ENCODE results near the gene RPS15A. TPM values are rescaled to one million over a fixed set of nuclear protein-coding genes. Genes with fewer than 3 reads are reported as not detected.
A peak's percentile ranks its signal among the peaks of the same experiment; 100 is the strongest.
"Not testable (repeated sequence)": the region's sequence is repeated elsewhere in the genome, so short reads cannot be mapped to it uniquely, and the experiment has no call there.

RPS15A gene
- total and polyA plus RNA-seq, 5 donors from 2014 or later: 2,539 to 4,681 (median 3,567) TPM

DNA sequence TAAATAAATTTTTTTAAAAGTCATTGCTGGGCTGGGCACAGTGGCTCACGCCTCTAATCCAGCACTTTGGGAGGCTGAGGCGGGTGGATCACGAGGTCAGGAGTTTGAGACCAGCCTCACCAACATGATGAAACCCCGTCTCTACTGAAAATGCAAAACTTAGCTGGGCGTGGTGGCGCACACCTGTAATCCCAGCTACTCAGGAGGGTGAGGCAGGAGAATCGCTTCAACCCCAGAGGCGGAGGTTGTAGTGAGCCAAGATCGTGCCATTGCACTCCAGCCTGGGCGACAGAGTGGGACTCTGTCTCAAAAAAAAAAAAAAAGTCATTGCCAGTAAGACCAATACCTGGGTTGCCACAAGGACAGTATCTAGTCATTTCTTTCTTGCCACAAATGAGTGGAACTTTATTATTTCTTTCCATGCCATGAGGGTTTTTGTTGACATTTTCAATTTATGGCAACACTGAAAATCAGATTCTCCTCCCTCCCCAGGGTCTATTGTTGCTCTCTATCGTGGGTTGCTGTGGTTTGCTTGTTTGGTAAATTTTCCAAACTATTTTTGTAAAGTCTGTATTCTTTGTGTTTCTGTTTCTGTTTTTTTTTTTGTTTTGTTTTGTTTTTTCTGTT is 19.7 kb downstream of the RPS15A start:
- H3K4me1 ChIP-seq (ENCODE audit: control insufficient read depth, insufficient read depth, low read length, poor library complexity, severe bottlenecking); H3K36me3 Mint-ChIP-seq; H3K9me3 ChIP-seq (ENCODE audit: control insufficient read depth in 2 of 2, low read length in 2 of 2); H3K9me3 Mint-ChIP-seq; ATAC-seq (ENCODE audit: low read depth in 2 of 2); H3K27me3 Mint-ChIP-seq; DNase-seq; H3K4me3 ChIP-seq (ENCODE audit: low read depth, low read length); H3K4me3 Mint-ChIP-seq; H3K36me3 ChIP-seq (ENCODE audit: control insufficient read depth, insufficient read depth, low read length); H3K27me3 ChIP-seq (ENCODE audit: control insufficient read depth, insufficient read depth, low read length); H3K27ac ChIP-seq (ENCODE audit: insufficient read depth, low read length, poor library complexity, severe bottlenecking): not testable (repeated sequence)
- Mint-ChIP-seq H3K4me1 (peaks cover 0 to 14% (median 1%) of the 10 kb centered on the region in 4 donors), H3K27ac (peak overlapping the region in 1 of 3 donors; percentile 94)

- not testable (repeated sequence) for H3K27me3 Mint-ChIP-seq; H3K9me3 ChIP-seq (ENCODE audit: control insufficient read depth in 2 of 2, low read length in 2 of 2); H3K9me3 Mint-ChIP-seq; H3K4me1 ChIP-seq (ENCODE audit: control insufficient read depth, insufficient read depth, low read length, poor library complexity, severe bottlenecking); H3K4me3 ChIP-seq (ENCODE audit: low read depth, low read length); H3K27ac ChIP-seq (ENCODE audit: insufficient read depth, low read length, poor library complexity, severe bottlenecking); H3K36me3 ChIP-seq (ENCODE audit: control insufficient read depth, insufficient read depth, low read length); H3K36me3 Mint-ChIP-seq; H3K27me3 ChIP-seq (ENCODE audit: control insufficient read depth, insufficient read depth, low read length)
- H3K4me1 Mint-ChIP-seq: peaks cover 0 to 14% (median 1%) of the 10 kb centered on the region in 4 donors
- peak; percentile 74 to 86 for ATAC-seq (ENCODE audit: low read depth in 2 of 2)
- peak overlapping the region in 2 of 4 donors; percentile 8 to 54 for H3K4me3 Mint-ChIP-seq
- peak in 2 of 3 donors; percentile 55 to 61 for DNase-seq
- H3K27ac Mint-ChIP-seq: peak overlapping the region in 1 of 3 donors; percentile 52
These were observed 22.9 kb downstream of the RPS15A start for GRCh38 chr16:18767217-18767616.

DNA sequence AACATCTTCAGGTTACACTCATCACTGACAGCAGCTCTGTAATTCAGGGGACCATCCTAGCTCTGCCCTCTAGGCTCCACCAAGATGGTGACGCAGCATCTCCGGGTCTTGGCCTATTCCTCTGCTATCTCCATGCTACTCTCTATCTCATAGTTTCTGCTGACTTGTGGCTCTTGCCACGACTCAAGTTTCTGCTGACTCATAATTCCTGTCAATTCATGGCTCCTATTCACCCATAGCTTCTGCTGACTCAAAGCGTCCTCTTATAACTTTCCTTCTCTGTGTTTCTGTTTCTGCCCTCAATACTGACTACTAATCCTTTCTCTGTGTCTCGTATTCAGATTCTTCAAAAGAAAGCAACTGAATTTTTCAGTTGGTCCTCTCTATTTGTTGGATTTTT is 27.4 kb downstream of the RPS15A start:
- H3K9me3 Mint-ChIP-seq; H3K4me1 ChIP-seq (ENCODE audit: control insufficient read depth, insufficient read depth, low read length, poor library complexity, severe bottlenecking); H3K27me3 ChIP-seq (ENCODE audit: control insufficient read depth, insufficient read depth, low read length); H3K27me3 Mint-ChIP-seq; H3K9me3 ChIP-seq (ENCODE audit: control insufficient read depth in 2 of 2, low read length in 2 of 2); H3K27ac Mint-ChIP-seq; H3K36me3 Mint-ChIP-seq; H3K4me3 ChIP-seq (ENCODE audit: low read depth, low read length); H3K4me1 Mint-ChIP-seq; DNase-seq; H3K27ac ChIP-seq (ENCODE audit: insufficient read depth, low read length, poor library complexity, severe bottlenecking); H3K36me3 ChIP-seq (ENCODE audit: control insufficient read depth, insufficient read depth, low read length); H3K4me3 Mint-ChIP-seq; ATAC-seq (ENCODE audit: low read depth in 2 of 2): not testable (repeated sequence)

DNA sequence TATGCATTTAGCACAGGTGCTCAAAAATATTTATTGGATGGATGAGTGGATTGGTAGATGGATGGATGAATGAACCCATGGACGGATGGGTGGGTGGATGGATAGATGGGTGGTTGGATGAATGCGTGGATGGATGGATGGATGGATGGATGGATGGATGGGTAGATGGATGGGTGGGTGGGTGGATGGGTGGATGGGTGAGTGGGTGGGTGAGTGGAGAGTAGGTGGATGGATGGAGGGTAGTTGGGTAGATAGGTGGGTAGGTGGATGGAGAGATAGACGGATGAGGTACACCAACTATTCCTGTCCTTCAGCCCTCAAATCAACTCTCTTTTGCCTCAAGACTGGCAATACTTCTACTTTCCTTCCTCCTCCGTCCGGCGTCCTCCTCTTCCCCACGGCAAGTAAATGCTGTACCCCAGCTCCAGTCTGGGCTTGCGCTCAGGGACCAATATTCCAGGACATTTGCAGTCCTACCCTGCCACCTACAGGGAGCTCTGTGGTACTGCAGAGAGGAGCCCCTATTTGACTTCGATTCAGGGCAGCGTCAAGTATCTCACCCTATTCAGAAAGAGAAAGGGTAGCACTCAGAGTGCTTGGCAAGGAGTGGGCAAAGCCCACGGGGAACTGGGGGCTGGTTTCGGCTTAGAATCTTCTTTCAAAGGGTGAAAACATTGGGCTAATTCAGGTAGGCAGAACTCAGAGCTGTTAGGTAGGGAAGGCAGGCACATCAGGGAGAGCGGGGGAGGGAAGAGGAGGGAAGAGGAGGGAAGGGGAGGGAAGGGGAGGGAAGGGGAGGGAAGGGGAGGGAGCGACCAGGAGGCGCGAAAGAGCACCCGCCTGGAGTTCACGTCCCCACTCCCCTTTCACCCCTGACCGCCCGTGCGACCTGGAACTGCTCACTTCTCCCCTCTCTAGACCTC is 30.3 kb downstream of the RPS15A start:
- not testable (repeated sequence) for H3K36me3 ChIP-seq (ENCODE audit: control insufficient read depth, insufficient read depth, low read length); H3K4me3 ChIP-seq (ENCODE audit: low read depth, low read length); H3K27ac ChIP-seq (ENCODE audit: insufficient read depth, low read length, poor library complexity, severe bottlenecking); H3K4me3 Mint-ChIP-seq; H3K36me3 Mint-ChIP-seq; H3K9me3 ChIP-seq (ENCODE audit: control insufficient read depth in 2 of 2, low read length in 2 of 2); H3K27me3 ChIP-seq (ENCODE audit: control insufficient read depth, insufficient read depth, low read length); H3K9me3 Mint-ChIP-seq; H3K4me1 ChIP-seq (ENCODE audit: control insufficient read depth, insufficient read depth, low read length, poor library complexity, severe bottlenecking); H3K27me3 Mint-ChIP-seq
- H3K4me1 Mint-ChIP-seq: peaks cover 0 to 15% (median 10%) of the 10 kb centered on the region in 4 donors
- ATAC-seq (ENCODE audit: low read depth in 2 of 2) (peak; percentile 82 to 83), DNase-seq (peak; percentile 23 to 61 (median 30))
- H3K27ac Mint-ChIP-seq: peak overlapping the region in 1 of 3 donors; percentile 60

DNA sequence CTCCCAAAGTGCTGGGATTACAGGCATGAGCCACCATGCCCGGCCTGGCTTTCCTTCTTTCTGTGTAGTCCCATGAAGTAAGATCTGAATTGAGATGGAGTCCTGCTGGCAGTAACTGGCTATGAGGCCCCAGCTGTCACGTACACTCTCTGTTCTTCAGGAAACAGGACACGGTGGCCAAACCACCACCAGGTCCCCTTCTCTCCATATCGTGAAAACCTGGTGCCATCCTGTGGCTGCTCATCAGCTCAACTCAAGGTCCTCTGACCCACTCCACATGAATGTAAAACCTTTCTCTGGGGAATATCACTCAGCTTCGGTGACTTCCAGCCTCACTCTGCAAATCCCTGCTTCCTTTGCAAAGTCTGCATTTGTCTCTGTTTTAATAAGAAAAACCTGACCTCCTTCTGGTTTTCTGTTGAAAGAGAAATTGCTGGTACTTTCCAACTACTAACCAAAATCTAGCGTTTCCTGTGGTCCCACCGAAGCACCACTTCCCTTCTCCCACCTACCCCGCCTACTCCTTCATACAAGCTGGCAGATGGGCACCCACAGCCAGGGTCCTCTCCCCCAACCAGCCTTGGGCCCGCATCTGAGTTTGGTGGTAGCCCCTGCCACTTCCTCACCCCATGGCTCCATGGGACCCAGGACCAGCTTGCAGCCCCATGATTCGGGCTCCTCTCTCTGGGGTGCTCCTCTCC is 32.0 kb downstream of the RPS15A start:
- H3K9me3 Mint-ChIP-seq; ATAC-seq (ENCODE audit: low read depth in 2 of 2); H3K4me3 Mint-ChIP-seq; H3K36me3 ChIP-seq (ENCODE audit: control insufficient read depth, insufficient read depth, low read length); DNase-seq; H3K27me3 Mint-ChIP-seq; H3K9me3 ChIP-seq (ENCODE audit: control insufficient read depth in 2 of 2, low read length in 2 of 2); H3K4me1 ChIP-seq (ENCODE audit: control insufficient read depth, insufficient read depth, low read length, poor library complexity, severe bottlenecking); H3K4me3 ChIP-seq (ENCODE audit: low read depth, low read length); H3K36me3 Mint-ChIP-seq; H3K27ac Mint-ChIP-seq; H3K27ac ChIP-seq (ENCODE audit: insufficient read depth, low read length, poor library complexity, severe bottlenecking); H3K27me3 ChIP-seq (ENCODE audit: control insufficient read depth, insufficient read depth, low read length): not testable (repeated sequence)
- peaks cover 0 to 15% (median 10%) of the 10 kb centered on the region in 4 donors for H3K4me1 Mint-ChIP-seq

GRCh38 chr16:18756639-18757038 is 33.5 kb downstream of the RPS15A start:
- not testable (repeated sequence) for H3K9me3 Mint-ChIP-seq; H3K27me3 ChIP-seq (ENCODE audit: control insufficient read depth, insufficient read depth, low read length); H3K36me3 ChIP-seq (ENCODE audit: control insufficient read depth, insufficient read depth, low read length); H3K4me3 ChIP-seq (ENCODE audit: low read depth, low read length); ATAC-seq (ENCODE audit: low read depth in 2 of 2); H3K36me3 Mint-ChIP-seq; H3K9me3 ChIP-seq (ENCODE audit: control insufficient read depth in 2 of 2, low read length in 2 of 2); H3K27ac ChIP-seq (ENCODE audit: insufficient read depth, low read length, poor library complexity, severe bottlenecking); H3K27me3 Mint-ChIP-seq; H3K4me1 ChIP-seq (ENCODE audit: control insufficient read depth, insufficient read depth, low read length, poor library complexity, severe bottlenecking)
- Mint-ChIP-seq H3K4me3 (peak overlapping the region in 1 of 4 donors; percentile 65), H3K4me1 (peaks cover 0 to 15% (median 10%) of the 10 kb centered on the region in 4 donors), H3K27ac (peak overlapping the region in 2 of 3 donors; percentile 11 to 90)
- peak in 1 of 3 donors; percentile 8 for DNase-seq

- not testable (repeated sequence) for H3K4me1 ChIP-seq (ENCODE audit: control insufficient read depth, insufficient read depth, low read length, poor library complexity, severe bottlenecking); H3K4me3 Mint-ChIP-seq; H3K9me3 ChIP-seq (ENCODE audit: control insufficient read depth in 2 of 2, low read length in 2 of 2); H3K4me3 ChIP-seq (ENCODE audit: low read depth, low read length); H3K27me3 ChIP-seq (ENCODE audit: control insufficient read depth, insufficient read depth, low read length); H3K27ac ChIP-seq (ENCODE audit: insufficient read depth, low read length, poor library complexity, severe bottlenecking); H3K27ac Mint-ChIP-seq; H3K36me3 Mint-ChIP-seq; ATAC-seq (ENCODE audit: low read depth in 2 of 2); DNase-seq; H3K9me3 Mint-ChIP-seq; H3K4me1 Mint-ChIP-seq; H3K27me3 Mint-ChIP-seq; H3K36me3 ChIP-seq (ENCODE audit: control insufficient read depth, insufficient read depth, low read length)
These were observed 47.3 kb downstream of the RPS15A start for GRCh38 chr16:18742870-18743269.
